ENCODE measurements around the gene ELL.

DNA sequence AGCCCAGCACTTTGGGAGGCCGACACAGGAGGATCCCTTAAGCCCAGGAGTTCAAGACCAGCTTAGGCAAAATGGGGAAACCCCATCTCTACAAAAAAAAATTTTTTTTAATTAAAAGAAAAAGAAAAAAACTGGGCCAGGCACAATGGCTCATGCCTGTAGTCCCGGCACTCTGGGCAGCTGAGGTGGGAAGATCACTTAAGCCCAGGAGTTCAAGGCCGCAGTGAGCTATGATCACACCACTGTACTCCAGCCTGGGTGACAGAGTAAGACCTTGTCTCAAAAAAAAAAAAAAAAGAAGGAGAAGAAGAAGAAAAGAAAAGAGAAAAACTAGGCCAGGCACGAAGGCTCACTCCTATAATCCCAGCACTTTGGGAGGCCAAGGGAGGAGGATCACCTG is 4.3 kb downstream of the ELL start:
- TF ChIP-seq, protein P1, sequence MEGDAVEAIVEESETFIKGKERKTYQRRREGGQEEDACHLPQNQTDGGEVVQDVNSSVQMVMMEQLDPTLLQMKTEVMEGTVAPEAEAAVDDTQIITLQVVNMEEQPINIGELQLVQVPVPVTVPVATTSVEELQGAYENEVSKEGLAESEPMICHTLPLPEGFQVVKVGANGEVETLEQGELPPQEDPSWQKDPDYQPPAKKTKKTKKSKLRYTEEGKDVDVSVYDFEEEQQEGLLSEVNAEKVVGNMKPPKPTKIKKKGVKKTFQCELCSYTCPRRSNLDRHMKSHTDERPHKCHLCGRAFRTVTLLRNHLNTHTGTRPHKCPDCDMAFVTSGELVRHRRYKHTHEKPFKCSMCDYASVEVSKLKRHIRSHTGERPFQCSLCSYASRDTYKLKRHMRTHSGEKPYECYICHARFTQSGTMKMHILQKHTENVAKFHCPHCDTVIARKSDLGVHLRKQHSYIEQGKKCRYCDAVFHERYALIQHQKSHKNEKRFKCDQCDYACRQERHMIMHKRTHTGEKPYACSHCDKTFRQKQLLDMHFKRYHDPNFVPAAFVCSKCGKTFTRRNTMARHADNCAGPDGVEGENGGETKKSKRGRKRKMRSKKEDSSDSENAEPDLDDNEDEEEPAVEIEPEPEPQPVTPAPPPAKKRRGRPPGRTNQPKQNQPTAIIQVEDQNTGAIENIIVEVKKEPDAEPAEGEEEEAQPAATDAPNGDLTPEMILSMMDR (IDR thresholded peaks at IDR 0.05; ENCODE audit: low read depth, low read length, poor library complexity, severe bottlenecking), result no peak
- no peak for TF ChIP-seq EZH2phosphoT487 (IDR thresholded peaks at IDR 0.05; ENCODE audit: borderline replicate concordance, low read length)
